ENCODE data around the gene METAP1D.

Gene METAP1D

GRCh38 chr2:172082105-172082943, 82.6 kb downstream of the METAP1D start:
- DNase-seq = no peak

DNA sequence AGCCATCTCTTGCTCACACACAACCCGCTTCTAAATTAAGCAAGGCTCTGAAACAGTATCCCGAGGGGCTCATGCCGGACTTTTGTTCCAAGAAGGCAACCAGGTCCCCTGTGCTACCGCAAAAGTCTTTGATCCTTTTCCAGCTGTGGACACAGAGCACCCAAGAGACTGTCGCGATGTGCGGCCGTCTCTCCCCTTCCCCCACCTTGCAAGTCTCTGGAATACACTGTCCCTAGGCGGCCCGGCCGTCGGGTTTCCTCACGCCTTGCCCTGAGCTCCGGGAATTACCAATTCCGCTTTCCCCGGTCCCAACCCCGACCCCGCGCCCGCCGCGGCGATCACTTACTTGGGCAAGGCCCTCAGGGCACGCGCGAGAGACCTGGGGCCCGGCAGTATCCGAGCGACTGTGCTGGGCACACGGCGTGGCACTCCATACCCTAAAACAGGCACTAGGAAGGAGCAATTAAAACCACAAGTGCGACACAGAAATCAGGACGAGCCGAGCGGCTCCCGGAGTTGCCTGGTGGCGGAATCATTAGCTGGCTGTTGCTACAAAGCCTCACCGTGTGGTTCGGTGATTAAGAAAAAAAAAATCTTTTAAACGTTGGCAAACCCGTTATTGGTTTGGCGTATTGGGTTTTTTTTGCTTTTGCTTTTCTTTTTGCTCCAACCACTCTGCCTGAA, 83.3 kb downstream of the METAP1D start:
- no peak for DNase-seq

- DNase-seq = no peak
Measured at GRCh38 chr2:172083628-172084394, 84.1 kb downstream of the METAP1D start.

- no peak for DNase-seq
Measured at GRCh38 chr2:172084395-172084644, 84.6 kb downstream of the METAP1D start.

- DNase-seq = peak; percentile 75
Measured at GRCh38 chr2:172084645-172085459, 85.1 kb downstream of the METAP1D start.

DNA sequence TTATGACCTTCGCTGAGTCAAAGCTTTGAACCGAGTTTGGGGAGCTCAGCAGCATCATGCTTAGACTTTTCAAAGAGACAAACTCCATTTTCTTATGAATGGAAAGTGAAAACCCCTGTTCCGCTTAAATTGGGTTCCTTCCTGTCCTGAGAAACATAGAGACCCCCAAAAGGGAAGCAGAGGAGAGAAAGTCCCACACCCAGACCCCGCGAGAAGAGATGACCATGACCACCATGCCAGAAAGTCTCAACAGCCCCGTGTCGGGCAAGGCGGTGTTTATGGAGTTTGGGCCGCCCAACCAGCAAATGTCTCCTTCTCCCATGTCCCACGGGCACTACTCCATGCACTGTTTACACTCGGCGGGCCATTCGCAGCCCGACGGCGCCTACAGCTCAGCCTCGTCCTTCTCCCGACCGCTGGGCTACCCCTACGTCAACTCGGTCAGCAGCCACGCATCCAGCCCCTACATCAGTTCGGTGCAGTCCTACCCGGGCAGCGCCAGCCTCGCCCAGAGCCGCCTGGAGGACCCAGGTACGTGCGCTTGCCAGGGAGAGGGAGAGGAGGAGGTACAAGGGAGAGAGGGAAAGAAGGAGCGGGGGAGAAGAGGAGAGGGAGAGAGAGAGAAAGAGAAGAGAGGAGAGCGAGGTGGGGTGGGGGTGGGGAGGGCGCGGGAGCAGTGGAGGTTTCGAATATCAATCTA, 85.9 kb downstream of the METAP1D start, which contains the start of gene DLX1:
DLX1 (plus strand) TSS at position 48 of the 700 bp plus-strand sequence; CDS start at position 219, 171 bp downstream.
- DNase-seq = no peak

GRCh38 chr2:172086241-172087206, 86.8 kb downstream of the METAP1D start:
- peak; percentile 67 for DNase-seq

DNA sequence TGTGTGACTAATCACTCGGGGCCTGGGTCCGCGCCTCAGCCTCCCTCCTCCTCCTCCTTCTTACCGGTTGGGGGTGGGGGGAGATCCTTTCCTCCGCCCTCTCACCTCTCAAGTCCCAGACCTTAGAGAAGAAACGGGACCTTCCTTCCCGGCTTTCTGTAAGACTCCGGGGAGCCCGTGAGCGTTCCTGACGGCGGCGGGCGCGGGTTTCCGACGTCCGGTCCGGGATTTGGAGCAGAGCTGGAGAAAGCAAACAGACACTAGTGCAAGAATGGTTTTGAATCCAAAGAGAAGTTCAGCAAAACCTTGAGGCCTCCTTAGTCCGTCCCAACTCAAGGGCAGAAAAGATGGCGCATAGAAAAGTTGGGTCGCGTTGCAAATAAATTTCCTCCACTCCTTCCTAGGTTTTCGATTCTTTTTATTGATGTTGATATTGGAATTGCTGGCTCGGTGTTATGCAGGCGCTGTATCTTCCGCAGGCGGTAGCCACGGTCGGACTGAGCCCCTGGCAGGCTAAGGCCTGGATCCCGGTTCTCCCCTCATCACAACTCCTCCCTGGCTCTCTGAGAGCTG, 87.5 kb downstream of the METAP1D start:
- DNase-seq = no peak

GRCh38 chr2:172087780-172088244, 88.1 kb downstream of the METAP1D start:
- DNase-seq = no peak

GRCh38 chr2:172088245-172089004, 88.7 kb downstream of the METAP1D start:
- DNase-seq = no peak

- no peak for DNase-seq
Measured at GRCh38 chr2:172089005-172089504, 89.3 kb downstream of the METAP1D start.

GRCh38 chr2:172089633-172090032, 89.9 kb downstream of the METAP1D start:
- no peak for DNase-seq

GRCh38 chr2:172090044-172090961, 90.5 kb downstream of the METAP1D start:
- DNase-seq = no peak

DNA sequence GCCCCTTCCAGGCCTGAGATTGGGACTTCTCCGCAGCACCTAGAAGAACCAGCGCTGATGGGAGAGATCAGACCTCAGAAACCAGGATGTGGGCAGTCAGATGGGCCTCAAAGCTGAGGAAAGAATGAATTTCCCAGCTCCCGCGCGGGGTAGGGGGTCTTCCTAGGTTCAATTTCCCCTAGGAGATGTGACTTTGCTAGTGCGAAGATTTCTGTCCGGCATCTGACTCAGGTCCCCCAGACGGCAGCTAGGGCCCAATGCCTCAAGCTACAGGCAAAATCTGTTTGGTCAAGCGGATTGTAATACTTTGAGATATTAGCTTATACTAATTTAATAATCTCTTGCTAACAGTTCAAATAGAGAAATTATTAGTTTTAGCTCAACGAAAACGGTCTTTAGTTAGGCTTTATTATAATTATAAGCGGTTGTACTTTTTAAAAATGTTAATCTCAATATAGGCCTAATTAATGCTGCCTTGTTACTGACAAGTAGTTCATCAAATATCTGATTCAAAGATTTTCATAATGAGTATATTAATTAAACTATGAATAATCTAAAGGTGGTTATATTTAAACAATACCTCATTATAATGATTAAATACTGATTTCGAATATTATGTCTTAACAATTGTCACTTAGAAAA, 91.4 kb downstream of the METAP1D start:
- no peak for DNase-seq

GRCh38 chr2:172091761-172092566, 92.2 kb downstream of the METAP1D start:
- DNase-seq = no peak

- DNase-seq = no peak
Measured at GRCh38 chr2:172092716-172093415, 93.1 kb downstream of the METAP1D start.
